GM12892 (cell line): ENCODE measurements around the gene IFRD2.

ENCODE experiments used
- POLR2A ChIP-seq: IDR thresholded peaks from 2 replicates; pipeline ENCODE4 v1.6.1; 2011; ENCODE audit warnings: low read depth, low read length, control low read depth
- TAF1 ChIP-seq: IDR thresholded peaks from 2 replicates; pipeline ENCODE4 v1.6.1; 2011; ENCODE audit warnings: low read depth, mild to moderate bottlenecking, control low read depth, low read length, borderline replicate concordance

- TF ChIP-seq POLR2A (no peak), TAF1 (no peak)
Measured at GRCh38 chr3:50249457-50249856, 42.8 kb downstream of the IFRD2 start.
